Embryonic facial prominence (tissue), 1 donor: ENCODE measurements around the gene HSD17B12.
"Not testable (repeated sequence)": the region's sequence is repeated elsewhere in the genome, so short reads cannot be mapped to it uniquely, and the experiment has no call there.

Source experiments
- DNase-seq: peaks from one replicate; pipeline ENCODE4 v3.0.0-alpha.2; 2016; ENCODE audit errors: extremely low spot score

The HSD17B12 gene

DNA sequence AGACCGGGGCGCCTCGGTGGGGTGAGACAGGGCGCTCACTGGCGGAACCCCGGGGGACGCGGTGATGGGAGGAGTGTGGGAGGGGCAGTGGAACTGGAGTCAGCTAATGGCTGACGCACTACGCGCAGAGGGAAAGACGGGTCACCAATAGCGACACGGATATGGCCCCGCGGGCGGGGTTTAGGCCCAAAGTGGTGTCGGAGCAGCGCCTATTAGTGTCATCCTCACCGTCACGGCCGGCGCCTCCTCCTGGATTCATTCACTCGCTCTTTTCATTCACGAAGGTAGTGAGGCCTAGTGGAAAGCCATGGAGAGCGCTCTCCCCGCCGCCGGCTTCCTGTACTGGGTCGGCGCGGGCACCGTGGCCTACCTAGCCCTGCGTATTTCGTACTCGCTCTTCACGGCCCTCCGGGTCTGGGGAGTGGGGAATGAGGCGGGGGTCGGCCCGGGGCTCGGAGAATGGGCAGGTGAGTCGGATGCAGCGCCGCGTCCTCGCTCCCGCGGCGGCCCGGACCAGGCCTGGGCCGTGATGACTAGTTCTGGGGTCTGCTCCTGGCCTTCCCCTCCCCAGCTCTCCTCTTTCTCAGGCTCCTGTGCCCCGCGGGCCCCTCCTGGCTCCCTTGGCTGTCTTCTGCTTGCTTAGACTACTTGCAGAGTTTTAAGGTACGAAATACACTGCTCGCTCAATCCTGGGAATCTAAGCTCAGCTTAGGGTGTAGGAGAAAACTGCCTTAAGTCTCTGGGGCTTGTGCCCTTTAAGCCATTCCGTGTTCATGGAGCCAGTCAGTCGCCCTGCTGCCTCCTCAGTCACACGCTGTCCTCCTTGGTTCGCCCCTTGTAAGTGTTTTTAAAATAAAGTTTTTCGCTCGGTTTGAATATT lies at the start of gene HSD17B12:
HSD17B12 (plus strand) TSS at position 218 of the 880 bp plus-strand sequence; CDS start at position 308, 90 bp downstream.
- DNase-seq, result peak; percentile 95

DNA sequence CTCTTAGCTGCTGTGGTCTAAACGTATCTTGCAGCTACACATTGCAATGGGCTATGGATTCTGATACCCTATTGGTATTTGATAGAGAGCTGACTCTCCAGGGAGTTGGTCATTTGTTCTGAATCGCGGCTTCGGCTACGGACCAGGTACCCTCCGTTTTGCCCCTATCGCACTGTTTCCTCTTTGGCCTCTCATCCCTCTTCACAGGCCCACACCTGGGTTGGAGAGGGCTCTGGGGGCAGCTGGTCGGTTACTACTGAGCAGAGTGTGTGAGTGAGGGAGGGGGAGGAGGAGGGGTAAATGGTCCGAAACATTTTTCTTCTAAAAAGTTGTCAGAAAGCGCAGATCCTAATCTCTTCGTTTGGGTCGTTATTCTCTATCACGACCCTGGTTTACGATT lies 48.8 kb upstream of the HSD17B12 start:
- DNase-seq, result no peak

DNA sequence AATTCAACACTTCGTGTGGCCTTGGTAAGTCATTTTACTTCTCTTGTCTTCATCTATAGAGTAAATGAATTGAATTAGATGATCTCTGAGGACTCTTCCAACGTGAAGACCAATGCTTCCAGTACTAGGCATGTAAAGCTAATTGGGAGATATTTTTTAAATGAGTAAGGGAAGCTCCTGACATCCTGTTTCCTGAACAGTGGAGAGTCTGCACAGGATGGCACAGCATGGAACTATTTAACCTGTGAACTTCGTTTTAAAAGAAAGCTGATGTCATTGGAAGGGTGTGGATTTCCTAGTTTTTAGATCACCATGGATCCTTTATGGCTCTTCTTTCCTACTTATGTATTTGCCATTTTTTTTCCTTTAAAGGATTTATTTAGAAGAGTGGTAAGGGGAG lies 48.4 kb upstream of the HSD17B12 start:
- DNase-seq, result no peak

DNA sequence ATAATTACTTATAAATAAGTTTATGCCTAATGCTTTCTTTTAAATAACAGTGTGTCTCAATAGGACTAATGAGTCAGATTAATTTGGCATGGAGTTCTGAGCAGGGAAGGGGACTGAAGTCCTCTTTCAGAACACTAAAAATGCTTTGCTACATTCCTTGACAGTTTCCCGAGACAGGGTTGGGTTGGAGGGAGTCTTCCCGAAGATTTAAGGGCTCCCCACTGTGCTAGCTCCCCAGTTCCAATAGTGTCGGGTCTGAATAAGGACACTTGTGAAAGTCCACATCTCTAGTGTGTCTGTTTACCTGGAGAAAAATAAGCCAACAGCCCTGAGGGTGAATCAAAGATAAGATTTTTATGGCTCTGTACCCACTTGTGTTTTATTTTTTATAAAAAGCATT lies 41.8 kb upstream of the HSD17B12 start:
- DNase-seq, result no peak

DNA sequence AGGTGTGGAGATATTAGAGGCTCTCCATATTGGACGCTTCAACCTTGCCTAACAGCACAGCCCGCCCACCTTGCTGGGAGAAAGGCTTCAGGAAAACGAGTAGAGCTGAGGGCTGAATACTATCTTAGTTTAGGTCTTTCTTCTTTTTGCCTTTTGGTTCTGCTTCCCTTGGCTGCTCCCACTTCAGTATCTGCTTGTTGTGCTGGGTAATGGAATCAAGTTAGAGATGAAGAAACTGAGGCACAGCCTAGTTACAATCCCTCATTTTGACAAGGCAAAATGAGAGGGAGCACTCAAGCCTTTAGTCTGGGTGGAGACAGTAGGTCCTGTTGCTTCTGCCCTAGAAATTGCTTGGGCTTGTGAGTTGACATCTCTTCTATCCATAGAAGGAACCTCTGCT lies 41.3 kb upstream of the HSD17B12 start:
- no peak for DNase-seq

DNA sequence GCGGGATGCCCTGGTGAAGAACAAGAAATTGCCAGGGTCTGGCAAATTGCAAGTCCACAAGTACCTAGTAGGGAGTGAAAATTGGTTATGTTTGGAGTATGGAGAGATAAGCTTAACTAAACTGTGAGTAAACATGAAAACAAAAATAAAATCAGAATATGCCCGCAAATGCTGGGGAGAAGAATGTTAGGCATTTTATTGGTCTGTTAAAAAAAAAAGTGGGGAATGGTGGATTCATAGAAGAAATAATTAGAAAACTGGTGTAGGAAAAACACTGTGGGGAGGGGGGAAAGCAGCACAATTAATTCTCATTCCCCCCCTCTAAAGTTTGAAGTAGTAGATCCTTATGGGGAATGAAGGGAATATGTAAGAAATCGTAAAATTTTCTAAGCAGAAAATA lies 40.6 kb upstream of the HSD17B12 start:
- DNase-seq, result no peak

DNA sequence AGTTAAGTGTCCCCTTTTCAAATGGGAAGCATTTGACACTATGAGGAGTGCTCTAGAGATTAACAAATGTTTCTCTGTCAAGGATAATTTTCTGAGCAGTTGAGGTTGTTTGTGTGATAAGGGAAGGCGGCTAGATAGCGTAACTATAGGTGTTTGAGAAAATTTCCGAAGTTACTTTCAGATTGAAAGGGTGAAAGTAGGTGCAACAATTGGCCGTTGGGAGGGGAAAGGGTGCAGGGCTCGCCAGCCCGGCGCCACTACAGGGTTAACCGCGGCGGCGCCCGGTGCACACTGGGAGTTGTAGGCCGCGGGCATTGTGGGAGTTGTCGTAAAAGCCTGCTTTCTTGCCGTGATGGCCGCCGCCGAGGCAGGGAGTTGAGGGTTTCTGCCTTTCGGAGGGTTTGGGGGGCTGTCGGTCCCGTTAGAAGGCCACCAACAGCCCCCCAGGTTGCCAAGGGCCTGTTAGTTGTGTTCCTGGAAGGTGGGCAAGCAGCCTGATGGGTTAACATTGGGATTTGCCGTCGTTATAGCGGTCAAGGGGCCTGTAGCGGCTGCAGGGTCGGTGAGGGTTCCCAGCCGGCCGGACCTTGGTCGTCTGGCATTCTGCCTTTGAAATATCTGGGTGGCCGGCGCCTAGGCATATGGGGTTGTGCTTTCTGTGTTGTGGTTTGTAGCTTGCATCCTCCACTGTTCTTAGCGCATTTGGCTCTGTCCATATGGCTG lies 36.5 kb upstream of the HSD17B12 start:
- peak; percentile 62 for DNase-seq

DNA sequence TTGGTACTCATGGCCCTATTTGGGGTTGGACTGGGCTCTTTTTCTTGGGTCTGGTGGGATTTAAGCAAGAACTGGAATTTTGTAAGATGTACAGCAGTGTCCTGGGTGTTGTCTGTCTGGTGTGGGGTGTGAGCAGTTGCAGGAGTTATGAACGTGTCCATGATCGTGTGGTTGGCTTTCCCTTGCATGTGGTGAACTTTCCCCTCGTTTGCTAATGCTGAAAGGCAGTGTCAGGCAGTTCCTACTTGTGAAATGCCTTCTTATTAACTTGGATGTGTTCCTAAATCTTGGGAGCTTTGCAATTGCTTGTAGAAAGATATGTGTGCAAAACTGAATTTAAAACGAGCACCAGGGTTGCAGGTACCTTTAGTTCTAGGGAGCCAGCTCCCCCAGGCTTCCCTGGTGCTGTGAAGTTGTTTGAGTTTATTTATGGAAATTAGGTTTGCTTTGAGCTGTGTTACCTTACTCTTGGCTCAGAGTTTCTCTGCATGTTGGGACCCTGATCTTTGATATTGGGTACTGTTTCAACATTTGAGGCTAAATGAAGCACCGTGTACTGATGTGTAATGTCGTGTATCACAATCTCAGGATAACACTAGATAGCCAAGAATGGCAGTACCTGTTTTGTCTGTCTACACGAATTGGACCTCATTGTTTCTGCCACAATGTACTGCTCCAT lies 35.8 kb upstream of the HSD17B12 start:
- no peak for DNase-seq

DNA sequence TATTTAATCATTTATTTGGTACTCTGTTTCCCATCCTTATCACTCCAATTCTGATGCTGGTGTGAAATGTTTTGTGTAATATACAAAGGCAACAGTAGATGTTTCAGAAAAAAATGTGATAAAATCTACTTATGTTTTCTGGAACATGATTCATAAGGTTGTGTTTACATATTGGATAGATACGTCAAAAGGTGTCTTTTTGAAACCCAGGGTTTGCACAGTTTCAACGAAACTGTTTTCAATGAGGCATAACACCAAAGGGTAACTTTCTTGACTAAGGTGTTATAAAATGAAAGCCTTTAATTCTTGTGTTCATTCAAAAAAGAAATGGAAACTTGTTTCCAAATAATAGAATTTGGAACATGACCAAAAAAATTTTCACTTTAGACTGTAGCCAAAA lies 33.8 kb upstream of the HSD17B12 start:
- no peak for DNase-seq

DNA sequence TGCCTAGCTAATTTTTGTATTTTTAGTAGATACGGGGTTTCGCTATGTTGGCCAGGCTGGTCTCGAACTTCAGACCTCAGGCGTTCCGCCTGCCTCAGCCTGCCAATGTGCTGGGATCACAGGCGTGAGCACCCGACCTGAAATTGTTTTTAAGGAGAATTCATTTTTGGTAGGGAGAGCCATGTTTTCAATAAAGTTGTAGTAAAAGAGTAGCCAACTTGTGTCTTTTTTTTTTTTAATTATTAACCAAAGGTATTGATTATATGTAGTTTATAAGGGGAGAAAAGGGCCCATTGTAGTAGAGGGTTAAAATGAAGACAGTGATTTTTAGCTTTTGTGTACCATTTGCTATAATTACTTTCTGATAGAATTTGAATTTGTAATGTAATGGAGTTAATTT lies 31.6 kb upstream of the HSD17B12 start:
- no peak for DNase-seq

DNA sequence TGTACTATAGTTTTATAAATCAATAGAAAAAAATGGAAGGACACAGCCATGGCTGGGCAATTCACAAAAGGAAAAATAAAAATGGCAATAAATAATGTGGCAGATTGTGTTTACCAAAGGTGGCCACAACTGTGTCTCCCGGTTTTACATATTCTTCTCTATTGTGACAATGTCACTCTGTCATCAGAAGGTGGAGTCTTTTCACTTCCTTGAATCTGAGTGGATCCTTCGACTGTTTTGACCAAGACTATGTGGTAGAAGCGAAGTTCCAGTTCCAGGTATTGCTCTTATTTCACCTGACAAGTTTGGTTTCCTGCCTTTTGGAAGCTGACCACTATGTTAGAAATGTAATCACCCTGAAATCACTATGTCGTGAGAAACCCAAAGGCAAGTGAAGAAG lies 31.0 kb upstream of the HSD17B12 start:
- DNase-seq, result no peak

DNA sequence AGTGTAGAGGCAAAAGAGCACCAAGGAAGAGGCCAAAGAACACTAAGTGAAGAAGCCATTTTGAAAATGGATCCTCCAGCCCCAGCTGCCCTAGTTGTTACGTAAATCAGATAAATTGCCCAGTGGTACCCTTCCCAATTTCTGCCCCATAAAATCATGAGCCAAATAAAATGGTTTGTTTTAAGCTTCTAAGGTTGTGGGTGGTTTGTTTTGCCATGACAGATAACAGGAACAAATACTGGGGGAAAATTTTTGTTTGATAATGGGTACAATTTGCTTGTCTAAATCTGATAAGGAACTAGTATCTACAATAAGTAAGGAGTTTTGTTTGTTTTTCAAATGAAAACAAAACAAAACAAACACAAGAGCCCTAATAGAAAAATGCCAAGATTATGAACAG lies 30.6 kb upstream of the HSD17B12 start:
- no peak for DNase-seq

DNA sequence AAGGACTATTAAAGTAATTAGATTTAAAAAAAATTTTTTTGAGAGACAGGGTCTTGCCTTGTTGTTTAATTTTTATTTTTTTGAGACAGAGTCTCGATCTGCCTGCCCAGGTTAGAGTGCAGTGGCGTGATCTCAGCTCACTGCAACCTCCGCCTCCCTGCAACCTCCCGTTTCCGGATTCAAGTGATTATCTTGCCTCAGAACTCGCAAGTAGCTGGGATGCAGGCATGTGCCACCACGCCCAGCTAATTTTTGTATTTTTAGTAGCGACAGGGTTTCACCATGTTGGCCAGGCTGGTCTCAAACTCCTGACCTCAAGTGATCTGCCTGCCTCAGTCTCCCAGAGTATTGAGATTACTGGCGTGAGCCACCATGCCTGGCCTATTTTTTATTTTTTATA lies 17.5 kb upstream of the HSD17B12 start:
- DNase-seq, result not testable (repeated sequence)

DNA sequence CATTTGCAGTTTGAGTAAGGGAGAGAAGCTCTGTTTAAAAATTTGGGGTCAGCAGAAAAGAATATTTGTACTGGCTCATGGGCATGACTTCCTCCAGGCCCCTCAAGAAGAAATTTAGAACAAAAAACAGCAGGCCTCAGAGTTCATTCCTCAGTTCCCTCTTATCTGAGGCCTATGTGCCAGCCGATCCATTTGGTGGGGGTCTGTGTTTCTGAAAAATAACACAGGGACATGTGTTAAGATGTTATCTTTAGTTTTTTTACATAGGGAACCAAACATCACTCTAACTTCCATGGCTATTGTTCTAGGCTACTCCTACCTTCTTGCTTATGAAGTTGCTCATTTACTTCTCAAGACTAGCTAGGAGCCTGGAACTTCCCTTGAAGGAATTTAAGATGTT lies 16.2 kb upstream of the HSD17B12 start:
- no peak for DNase-seq

DNA sequence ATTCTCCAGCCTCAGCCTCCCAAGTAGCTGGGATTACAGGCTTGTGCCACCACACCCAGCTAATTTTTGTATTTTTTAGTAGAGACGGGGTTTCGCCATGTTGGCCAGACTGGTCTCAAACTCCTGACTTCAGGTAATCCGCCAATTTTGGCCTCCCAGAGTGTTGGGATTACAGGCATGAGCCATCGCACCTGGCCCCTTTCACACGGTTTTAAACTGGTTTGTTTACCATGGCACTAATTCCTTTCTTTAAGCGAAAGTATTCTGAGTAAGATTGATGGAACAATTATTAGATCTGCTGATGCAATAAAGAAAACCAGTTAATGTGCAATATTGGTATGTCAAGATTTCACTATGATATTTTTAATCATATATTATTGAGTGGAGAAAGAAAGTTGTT lies 9.3 kb upstream of the HSD17B12 start:
- not testable (repeated sequence) for DNase-seq

DNA sequence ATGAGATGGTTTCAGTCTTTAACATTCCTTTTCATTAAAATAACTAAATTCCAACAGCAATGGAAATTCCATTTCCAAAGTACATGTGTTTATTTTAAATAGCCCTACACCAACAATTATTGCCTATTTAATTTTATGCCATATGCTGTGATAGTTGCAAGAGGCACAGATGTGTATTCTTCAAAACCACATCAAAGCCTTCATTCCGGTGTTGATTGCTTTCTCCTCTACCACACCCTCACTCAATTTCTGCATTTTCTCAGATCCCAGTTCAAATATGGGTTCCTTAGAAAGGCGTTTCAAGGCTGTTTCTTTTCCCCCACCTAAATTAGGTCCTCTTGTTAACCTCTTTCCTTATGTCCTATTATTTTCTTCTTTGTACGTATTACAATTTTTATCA lies 6.0 kb upstream of the HSD17B12 start:
- DNase-seq, result no peak

DNA sequence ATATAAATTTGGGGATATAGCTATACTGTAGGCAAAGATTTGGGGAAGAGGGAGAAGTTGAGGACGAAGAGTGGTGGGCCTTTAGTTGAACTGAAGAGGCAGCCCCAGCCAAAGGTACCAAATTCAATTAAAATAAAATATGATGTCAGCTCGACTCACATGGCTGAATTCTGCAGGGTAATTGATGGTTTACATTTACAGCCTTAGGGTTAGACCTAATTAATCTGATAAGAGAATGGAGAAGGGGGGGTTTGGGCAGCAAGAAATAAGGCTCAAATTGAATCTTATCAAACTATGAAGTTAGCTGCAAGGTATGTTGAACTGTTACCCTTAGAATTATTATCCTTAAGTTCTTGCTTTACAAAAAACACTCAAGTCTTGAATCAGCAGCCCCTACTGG lies 3.6 kb upstream of the HSD17B12 start:
- DNase-seq, result no peak

DNA sequence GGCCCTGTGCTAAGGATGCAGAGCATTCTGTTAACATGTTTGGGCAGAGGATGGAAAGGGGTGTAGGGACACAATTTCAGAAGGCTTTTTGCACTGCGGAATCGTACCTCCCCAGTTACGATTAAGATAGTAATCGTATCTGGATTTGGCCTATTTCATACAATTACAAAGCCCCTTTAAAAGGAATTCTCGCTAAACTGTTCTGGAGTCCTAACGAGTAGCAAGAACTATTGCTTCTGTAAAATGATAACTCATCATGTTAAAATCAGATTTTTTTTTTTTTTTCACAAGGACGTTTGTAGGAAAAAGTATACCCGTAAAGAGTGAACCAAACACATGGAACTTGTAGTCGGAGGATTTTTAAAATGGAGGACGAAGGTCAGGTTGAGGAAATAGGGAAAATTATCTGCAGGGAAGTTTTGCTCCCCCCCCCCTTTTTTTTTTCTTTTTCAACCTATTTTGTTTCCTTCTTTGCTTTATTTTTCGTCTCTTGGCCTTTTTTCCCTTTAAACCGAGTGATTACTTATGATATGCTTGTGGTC lies 934 bp downstream of the HSD17B12 start:
- DNase-seq, result no peak

DNA sequence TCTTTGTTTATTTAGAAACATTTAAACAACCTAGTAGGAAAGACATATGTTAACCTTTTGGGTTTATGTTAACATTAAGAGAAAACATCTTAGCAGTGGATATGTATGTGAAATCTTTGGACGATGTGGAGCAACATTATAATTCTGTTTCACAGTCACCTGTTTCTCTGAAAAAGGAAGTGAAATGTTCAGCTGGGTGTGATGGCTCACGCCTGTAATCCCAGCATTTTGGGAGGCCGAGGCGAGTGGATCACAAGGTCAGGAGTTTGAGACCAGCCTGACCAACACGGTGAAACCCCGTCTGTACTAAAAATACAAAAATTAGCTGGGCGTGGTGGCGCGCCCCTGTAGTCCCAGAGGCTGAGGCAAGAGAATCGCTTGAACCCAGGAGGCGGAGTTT lies 1.5 kb downstream of the HSD17B12 start:
- not testable (repeated sequence) for DNase-seq

DNA sequence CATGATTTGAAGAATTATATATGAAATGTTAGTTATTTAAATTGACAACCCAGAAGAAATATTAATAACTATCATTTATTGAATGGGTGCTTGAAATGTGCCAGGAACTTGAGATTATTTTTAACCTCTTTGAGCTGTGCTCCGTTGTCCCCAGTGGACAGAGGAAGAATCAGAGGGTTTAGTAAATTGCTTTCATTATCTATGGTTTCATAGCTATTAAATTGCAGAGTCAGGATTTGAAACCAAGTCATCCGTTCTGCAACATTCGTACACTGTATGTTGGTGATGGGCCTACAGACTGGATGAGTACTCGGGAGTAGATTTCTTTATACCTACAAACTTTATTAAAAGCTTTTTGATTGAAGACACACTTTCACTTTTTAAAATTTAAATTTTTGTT lies 4.9 kb downstream of the HSD17B12 start:
- DNase-seq, result no peak

DNA sequence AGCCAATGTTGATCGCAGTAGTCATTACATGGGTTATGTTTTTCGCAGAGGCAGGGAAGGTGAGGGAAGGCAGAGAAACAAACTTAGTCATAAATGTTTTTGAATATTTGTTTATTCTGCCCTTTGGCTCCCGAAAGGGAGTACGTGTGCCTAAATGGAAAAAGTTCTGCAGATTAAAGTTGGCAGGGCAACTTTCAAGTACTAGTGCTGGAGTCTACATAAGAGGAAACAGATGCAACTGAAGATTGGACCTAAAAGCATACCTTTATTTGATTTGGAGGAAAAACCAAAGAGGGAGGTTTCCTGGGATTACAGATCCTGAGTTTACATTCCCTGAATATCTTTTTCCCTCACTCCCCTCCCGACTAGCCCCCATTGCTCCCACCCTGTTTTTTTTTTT lies 5.7 kb downstream of the HSD17B12 start:
- DNase-seq, result no peak

DNA sequence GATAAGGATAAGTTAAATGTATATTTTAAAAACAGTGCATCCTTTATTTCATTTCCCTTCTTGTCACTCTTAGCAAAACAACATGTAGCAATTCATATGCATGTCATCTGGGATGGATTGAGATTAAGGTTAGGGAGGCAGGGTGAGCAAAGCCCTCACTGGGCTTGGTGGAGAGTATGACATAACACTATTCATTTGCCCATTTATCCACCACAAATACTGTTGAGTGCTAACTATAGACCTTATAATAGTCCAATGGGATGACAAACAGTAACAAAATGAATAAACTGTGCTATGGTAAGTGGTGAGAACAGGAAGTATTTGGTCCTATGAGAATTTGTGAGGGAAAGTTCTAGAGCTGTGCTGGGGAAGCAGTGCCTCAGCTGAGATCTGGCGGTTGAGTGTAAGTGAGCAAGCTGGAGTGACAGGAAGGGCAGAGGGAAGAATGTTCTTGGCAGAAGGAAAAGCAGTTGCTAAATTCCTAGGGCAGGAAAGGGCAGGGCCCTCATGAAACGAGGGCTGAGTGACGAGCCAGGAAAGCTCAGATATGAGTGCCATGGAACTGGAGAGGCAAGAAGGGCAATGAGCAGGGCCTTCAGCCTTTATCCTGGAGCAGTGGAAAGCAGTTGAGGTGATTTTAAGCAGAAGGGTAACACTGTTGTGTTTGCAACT lies 6.7 kb downstream of the HSD17B12 start:
- DNase-seq, result no peak
